IPS-18c (cell line): Measurements from ENCODE around the gene DPAGT1.
"Not testable (repeated sequence)": the region's sequence is repeated elsewhere in the genome, so short reads cannot be mapped to it uniquely, and the experiment has no call there.

Experiments
- H3K4me3 ChIP-seq: 2 replicates; pipeline ENCODE4 v1.7.0; 2013; ENCODE audit warnings: low read depth, mild to moderate bottlenecking, low read length, moderate library complexity; ENCODE audit not compliant: insufficient read depth
- H3K9me3 ChIP-seq: one replicate; pipeline ENCODE4 v1.6.1; 2013; ENCODE audit warnings: mild to moderate bottlenecking, low read length, moderate library complexity; ENCODE audit not compliant: control insufficient read depth, insufficient read depth

The DPAGT1 gene

DNA sequence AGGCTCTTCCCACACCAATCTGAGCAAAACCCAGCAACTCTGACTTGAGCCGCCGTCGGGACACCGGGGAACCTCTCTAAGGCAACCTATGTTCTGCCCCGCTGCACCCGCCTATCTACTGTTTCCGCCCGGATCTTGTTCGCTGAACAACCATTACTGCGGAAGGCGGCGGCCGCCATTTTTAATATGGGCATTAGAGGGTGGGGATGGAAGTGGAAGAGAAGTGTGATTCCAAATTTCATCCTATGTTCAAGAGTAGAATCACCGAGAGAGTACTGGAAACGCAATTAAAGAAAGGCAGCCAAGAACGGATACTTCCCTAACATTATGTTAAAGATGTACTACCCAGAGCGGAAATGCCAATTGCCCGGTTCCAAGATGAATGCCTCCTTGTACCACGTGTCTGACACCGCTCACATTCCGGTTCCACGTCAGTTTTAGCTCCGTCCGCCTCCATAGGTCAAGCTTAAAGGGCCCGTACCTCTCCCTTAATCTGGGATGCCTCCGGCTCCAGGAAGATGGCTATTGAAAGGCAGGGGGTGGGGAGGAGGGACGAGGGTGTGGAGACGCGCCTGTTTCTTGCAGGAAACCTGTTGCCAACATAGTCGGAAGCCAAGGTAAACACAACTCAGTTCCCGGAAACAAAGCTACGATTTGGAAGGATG, at the start of gene DPAGT1:
Gene DPAGT1 (minus strand): TSS at position 95 of the 665 bp plus-strand sequence. CDS start 198 bp downstream, outside the sequence.
- peak within 1 kb of the TSS; percentile 92 for H3K4me3 ChIP-seq

DNA sequence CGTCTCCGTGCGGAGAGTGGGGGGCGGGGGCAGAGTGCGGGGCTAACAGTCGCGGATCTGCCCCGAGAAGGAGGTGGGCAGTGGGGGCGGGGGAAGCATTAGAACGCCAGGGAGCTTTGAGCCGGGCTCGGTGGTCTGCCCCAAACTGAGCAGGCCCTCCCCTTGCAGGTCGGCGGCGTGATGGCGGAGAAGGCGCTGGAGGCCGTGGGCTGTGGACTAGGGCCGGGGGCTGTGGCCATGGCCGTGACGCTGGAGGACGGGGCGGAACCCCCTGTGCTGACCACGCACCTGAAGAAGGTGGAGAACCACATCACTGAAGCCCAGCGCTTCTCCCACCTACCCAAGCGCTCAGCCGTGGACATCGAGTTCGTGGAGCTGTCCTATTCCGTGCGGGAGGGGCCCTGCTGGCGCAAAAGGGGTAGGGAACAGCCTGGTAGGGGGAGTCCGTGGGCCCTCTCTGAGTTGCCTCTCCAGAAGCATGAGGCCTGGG, 48.2 kb upstream of the DPAGT1 start:
- peaks cover 2% of the 10 kb centered on the region for H3K9me3 ChIP-seq

More for the DNA sequence above, at the start of gene DPAGT1:
- H3K9me3 ChIP-seq: no peaks in the 10 kb centered on the region

DNA sequence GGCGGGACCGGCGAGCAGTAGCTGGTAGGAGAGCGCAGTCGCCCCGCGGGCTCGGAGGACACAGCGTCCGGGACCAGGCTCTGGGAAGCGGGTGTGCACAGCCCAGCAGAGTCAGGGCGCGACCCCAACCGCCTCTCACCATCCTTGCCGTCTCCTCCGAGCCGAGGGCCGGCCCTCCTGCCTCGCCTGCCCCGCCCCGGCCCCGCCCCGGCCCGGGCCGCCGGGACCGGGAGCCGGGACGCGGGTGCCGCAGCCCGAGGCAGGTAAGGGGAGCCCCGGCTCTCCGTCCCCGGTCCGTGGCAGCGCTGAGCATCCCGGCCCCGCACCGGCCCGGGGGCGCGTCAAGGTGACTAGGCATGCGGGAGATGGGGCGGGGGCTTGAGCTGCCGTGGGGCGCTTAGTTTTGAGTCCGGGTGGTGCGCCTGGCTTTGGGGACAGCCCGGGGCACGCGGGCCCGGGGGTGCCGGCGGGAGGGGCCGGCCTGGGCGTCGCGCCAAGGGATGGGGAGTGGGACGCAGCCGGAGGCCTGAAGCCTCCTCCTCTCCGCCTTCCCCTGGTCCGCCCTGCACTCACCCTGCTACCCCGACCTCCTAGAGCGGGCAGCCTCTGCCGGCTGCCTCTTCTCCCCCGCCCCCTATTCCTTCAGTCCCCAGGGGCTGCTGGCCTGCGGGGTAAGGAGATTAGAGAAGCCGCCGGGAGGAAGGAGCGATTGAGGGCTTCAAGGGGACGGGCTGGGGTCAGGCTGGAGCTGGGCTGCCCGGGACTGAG, 47.5 kb upstream of the DPAGT1 start, which contains the start of gene ABCG4:
Gene ABCG4 (plus strand): TSS at position 35 of the 768 bp plus-strand sequence. CDS start 914 bp downstream, outside the sequence.
- Histone ChIP-seq H3K9me3 (peaks cover 2% of the 10 kb centered on the region), H3K4me3 (peak within 1 kb of the TSS; percentile 76)

More for the DNA sequence above, 48.2 kb upstream of the DPAGT1 start:
- peak overlapping the region; percentile 76 for H3K4me3 ChIP-seq

DNA sequence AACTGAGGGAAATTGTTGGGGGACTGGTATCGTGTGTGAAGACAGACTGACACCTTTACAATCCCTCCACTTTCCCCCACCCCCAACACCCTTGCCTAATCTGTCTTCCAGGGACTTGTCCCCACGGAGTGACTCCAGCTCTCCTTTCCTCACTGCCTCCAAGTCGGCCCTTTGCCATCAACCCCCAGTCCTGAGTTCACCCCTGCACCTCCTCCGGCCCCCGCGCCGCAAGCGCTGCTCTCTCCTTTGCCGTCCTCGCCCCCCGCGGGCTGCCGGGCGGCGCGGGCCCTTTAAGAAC, 47.0 kb upstream of the DPAGT1 start:
- H3K4me3 ChIP-seq: peak overlapping the region; percentile 76
- peaks cover 2% of the 10 kb centered on the region for H3K9me3 ChIP-seq

DNA sequence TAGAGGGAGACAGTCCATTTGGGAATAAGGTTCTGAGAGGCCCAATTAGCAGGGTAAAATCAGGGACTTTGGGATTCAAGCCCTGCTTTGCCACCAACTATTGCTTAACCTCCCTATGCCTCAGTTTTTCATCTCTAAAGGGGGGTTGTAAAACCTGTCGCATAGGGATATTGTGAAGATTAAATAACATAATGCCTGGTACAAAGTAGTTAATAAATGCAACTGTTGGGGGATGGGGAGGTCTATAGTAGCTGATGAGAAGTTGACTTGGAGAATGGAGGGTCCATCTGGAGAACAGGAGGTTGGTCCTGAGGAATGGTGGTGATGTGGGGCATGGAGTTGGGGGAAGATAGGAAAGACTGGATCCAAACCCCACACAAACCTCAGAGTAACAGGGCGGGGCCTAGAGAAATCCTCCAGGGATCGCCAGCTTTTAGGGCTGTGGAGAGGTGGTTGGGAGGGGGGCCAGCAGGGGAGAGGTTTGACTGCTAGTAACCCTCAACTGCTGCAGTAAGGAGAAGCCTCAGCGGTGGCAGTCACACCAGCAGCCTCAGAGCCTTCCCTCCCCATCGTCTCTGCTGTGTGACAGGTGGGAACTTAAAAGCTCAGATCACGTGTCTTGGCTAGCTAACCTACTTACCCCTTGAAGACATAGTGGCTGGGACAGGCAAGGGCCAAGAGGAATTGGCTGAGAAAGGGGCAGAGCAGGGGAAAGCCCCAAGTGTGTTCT, 46.1 kb upstream of the DPAGT1 start:
- H3K9me3 ChIP-seq: peaks cover 2% of the 10 kb centered on the region
- peak overlapping the region; percentile 5; the same call in 1 of the 2 replicates for H3K4me3 ChIP-seq

DNA sequence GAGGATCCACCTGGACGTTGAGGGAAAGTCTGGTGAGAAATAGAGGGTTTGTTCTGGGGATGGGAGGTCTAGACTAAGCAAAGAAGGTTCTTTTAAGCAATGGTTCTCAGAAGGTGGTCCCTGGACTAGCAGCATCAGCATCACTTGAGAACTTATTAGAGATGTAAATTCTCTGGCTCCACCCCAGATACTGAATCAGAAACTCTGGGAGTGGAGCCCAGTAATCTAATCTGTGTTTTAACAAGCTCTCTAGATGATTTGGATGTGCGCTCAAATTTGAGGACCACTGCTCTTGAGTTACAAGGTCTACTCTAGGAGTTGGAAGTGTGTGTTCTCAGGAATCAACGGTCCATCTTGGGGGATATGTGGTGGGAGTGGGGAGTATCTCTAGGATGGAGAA, 43.9 kb upstream of the DPAGT1 start:
- H3K9me3 ChIP-seq: peaks cover 2% of the 10 kb centered on the region

DNA sequence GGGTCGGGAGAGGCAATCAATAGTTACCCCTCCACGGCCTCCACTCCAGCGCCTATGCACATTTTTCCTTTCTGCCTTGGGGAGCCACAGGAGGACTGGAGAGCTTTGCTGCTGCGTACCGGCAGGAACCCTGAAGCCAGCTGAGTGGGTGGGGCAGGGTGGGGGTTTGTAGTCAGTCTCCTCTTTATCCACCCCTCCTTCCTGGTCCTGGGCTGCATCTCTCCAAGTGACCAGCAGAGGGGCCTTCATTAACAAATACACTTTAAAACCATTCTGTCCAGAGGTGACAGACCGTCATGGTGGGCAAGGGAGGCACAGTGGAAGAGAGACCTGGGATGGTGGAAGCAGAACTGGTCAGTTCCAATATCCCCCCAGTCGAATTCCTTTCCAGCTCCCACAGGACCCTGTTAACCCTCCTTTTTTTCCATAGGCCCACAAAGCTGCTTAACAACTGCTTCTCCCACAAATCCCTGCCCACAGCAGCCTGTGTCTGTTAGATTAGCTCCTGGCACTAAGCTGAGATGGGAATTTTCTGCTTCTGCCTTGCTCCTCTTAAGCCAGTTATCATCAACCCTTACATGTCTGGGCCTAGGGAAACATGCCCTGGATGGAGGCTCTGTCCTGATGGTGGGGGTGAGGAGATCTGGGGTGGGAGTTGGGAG, 43.3 kb upstream of the DPAGT1 start:
- Histone ChIP-seq H3K4me3 (no peak overlapping the region; the same call in 1 of the 2 replicates), H3K9me3 (peaks cover 2% of the 10 kb centered on the region)

More for the DNA sequence above, 43.9 kb upstream of the DPAGT1 start:
- no peak overlapping the region; the same call in 1 of the 2 replicates for H3K4me3 ChIP-seq

DNA sequence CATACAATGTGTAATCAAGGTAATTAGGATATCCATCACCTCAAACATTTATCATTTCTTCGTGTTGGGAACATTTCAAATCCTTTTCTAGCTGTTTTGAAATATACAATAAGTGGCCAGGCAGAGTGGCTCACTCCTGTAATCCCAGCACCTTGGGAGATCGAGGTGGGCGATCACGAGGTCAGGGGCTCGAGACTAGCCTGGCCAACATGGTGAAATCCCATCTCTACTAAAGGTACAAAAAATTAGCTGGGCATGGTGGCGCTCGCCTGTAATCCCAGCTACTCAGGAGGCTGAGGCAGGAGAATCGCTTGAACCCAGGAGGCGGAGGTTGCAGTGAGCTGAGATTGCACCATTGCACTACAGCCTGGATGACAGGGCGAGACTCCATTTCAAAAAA, 37.6 kb upstream of the DPAGT1 start:
- H3K9me3 ChIP-seq, H3K4me3 ChIP-seq: not testable (repeated sequence)

DNA sequence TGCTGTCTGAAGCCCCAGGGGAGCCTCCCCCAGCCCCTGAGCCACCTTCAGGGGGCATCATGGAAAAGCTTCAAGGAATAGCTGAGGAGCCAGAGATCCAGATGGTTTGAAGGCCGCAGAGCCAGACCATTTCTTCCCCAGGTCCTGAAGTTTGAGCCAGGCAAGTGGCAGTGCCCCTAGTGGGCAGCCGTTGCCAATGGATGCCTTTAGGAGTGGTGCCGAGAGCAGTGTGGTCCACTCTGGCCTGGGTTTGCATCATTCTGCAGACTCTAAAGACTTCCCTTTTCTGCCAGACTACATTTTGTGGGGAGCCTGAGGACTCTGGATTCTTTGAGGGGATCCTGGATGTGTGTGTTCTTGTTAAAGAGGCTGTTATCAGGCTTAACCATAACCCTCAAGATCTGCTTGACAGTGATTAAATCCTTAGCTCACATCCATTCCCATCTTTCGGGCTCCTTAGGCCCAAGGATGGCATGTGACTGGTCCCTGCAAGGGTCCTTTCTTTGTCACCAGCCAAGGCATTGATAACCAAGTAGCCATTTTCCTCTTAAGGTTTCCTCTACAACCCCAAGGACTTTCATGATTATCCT, 32.8 kb upstream of the DPAGT1 start:
- Histone ChIP-seq H3K4me3 (no peak overlapping the region), H3K9me3 (peaks cover 2% of the 10 kb centered on the region)

DNA sequence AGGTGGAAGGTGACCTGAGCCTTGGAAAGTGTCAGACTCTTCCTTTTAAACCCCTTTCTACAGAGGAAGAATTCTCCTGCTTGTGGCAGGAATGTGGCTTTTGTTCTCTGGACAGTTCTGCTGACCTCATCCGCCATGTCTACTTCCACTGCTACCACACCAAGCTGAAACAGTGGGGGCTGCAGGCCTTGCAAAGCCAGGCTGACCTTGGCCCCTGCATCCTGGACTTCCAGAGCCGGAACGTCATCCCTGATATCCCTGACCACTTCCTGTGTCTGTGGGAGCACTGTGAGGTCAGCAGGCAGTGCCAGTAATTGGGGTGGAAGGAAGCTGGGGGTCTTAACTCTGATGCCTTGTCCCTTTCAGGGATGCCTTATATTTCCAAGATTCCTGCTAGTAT, 29.0 kb upstream of the DPAGT1 start:
- Histone ChIP-seq H3K9me3 (peaks cover 2% of the 10 kb centered on the region), H3K4me3 (no peak overlapping the region)

DNA sequence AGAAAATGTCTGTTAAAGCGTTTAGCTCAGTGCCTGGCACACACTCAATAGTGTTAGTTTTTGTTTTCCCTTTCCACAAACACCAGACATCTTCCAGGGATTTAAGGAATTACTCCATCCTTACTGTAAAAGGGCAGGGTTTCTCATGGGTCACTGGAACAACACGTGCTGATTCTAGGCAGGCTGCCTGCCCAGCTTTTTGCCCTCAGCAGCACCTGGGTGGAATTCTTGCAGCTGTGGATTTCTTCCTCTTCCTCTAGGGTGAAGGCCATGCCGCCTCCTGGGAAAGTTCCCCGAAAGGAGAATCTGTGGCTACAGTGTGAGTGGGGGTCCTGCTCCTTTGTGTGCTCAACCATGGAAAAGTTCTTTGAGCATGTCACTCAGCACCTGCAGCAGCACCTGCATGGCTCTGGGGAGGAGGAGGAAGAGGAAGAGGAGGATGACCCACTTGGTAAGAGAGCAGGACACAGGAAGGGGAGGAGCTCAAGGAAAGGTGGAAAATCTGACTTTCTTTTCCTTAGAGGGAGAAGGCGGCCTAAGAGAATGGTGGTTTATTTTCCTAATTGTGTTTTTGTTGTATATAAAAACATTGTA, 25.1 kb upstream of the DPAGT1 start:
- Histone ChIP-seq H3K4me3 (no peak overlapping the region), H3K9me3 (peaks cover 2% of the 10 kb centered on the region)

DNA sequence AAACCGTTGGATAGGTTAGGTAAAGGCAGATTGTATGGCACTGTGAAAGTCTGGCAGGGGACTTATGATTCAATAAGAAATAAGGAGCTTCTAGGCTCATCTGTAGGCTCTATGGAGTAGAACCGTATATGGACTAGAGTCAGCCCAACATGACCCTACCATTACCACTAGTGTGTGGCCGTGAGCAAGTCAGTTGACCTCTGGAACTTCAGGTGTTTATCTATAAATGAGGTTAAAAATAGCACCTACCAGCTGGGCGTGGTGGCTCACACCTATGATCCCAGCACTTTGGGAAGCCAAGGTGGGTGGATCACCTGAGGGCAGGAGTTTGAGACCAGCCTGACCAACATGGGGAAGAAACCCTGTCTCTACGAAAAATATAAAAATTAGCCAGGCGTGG, 24.2 kb upstream of the DPAGT1 start:
- H3K4me3 ChIP-seq: no peak overlapping the region
- H3K9me3 ChIP-seq: no peaks in the 10 kb centered on the region

DNA sequence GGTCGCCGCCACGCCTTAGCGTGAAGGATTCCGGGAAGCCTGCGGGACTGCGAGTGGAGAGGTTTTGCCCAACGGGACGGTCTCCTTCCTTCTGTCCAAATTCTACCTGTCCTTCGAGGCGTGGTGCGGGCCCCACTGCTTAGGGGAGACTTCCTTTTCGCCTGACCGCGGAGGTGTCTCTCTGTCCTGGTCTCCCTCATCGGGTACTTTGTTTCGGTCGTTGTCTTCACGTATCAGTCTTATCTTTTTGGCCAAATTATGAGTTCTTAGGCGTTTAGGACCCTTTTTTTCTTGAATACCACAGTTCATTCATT, 20.1 kb upstream of the DPAGT1 start:
- Histone ChIP-seq H3K4me3 (peak overlapping the region; percentile 100), H3K9me3 (no peaks in the 10 kb centered on the region)

DNA sequence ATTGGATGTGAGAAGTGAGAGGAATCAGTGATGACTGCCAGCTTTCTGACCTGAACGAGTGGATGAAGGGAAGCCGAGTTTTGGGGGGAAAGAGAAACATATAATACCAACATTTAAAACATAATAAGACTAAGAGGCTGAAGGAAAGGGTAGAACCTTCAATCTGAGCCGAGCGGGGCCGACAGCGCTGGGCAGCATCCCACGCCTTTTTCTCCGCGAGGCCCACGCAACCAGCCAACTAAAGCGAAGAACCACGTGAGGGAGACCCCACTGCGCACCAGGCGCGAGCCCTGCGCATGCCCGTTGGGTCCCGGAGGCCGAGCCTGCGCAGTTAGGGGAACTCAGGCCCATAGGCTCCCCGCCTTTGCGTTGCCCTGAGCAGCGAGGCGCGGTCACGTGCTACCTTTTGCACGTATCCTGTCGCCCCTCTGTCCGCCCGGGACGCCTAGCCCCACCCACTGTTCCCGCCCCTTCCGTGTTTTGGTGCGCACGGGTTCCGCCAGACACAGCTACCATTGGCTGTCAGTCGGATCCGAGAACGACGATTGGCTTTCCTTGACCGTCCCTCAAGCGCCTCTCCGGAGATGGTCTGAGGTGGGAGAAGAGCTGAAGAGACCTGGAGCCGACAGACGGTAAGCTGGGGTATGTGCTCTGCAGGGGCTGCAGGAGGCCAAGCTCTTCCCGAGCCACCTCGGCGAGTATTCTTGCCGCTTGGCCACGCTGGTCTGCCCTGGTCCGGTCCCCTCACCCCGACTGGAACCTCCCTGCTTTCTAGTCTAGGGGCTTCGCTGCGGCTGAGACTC, 19.6 kb upstream of the DPAGT1 start, which contains the start of gene HINFP:
Gene HINFP (plus strand): TSS at position 573 of the 803 bp plus-strand sequence. CDS start 5,365 bp downstream, outside the sequence.
- Histone ChIP-seq H3K9me3 (no peaks in the 10 kb centered on the region), H3K4me3 (peak within 1 kb of the TSS; percentile 100)

DNA sequence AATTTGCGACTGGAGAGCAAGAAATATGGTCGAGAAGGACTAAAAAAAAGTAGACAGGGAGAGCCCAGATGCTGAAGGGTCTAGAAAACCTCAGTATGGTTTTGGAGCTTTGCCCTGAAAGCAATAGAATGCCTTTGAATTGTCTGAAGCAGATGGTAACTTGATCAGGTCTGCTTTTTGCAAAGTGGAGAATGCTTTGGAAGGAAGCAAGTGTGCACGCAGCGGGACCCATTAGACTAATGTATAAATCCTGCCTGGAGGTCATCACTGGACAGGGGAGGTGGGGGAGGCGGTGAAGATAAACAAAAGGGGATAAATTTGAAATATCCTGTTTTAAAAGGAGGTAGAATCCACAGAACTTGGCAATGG, 19.0 kb upstream of the DPAGT1 start:
- peak overlapping the region; percentile 73 for H3K4me3 ChIP-seq

DNA sequence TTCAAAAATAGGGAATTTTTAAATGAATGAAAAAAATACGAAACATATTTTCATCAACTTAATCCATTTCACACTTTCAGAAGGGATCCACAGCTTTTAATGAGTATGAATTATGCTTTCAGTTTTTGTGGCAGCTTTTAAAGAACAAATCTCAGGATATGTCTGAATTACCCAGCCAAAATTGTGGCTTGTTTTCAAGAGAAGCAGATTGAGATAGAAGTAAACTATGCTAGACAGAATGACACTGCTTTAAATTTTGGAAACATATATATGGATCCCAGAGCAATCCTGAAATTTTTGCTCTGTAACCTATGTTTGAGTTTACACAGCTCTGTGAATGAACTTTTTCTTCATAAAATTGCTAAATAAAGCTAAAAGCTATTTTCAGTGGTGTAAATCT, 17.3 kb upstream of the DPAGT1 start:
- Histone ChIP-seq H3K4me3 (no peak overlapping the region), H3K9me3 (no peaks in the 10 kb centered on the region)

More for the DNA sequence above, 19.0 kb upstream of the DPAGT1 start:
- H3K9me3 ChIP-seq: no peaks in the 10 kb centered on the region
